HCT116 (cell line): ENCODE measurements around the gene PYGB.

ENCODE experiments used
- CEBPB ChIP-seq: IDR thresholded peaks from 2 replicates; pipeline ENCODE4 v1.6.1; 2012; ENCODE audit warnings: low read depth
- CTCF ChIP-seq, 3 experiments: fragments of 200-600 bp in 1 of 3; sonication (generic) in 1 of 3; IDR thresholded peaks in 2 of 3; conservative IDR thresholded peaks in 1 of 3; 2 replicates each; pipeline ENCODE4 v1.5.1; 2012 to 2017; ENCODE audit warnings: low read depth in 2 of 3, low read length in 2 of 3, antibody characterized with exemption in 1 of 3, borderline replicate concordance in 1 of 3, control low read depth in 1 of 3, mild to moderate bottlenecking in 1 of 3, mixed read lengths in 1 of 3, mixed run types in 1 of 3, moderate library complexity in 1 of 3; ENCODE audit not compliant: insufficient read depth in 1 of 3
- EZH2 ChIP-seq: fragments of 200-600 bp; sonication (generic); IDR thresholded peaks from 2 replicates; pipeline ENCODE4 v1.6.1; 2017; ENCODE audit warnings: antibody characterized with exemption, mixed run types
- MAX ChIP-seq: IDR thresholded peaks from 2 replicates; pipeline ENCODE4 v1.6.1; 2012
- ZNF274 ChIP-seq: fragments of 200-500 bp; sonication (Bioruptor generic); IDR thresholded peaks from 2 replicates; pipeline ENCODE4 v1.6.1; 2014; ENCODE audit warnings: mild to moderate bottlenecking, low read depth, low read length, inconsistent platforms

GRCh38 chr20:25226433-25227316, 21.2 kb upstream of the PYGB start:
- TF ChIP-seq ZNF274: no peak
- no peak for TF ChIP-seq MAX
- no peak for TF ChIP-seq EZH2
- TF ChIP-seq CEBPB: no peak
- no peak for TF ChIP-seq CTCF (IDR thresholded peaks at IDR 0.05 in 2 of 3, conservative IDR thresholded peaks at IDR 0.05 in 1 of 3; ENCODE audit: borderline replicate concordance in 1 of 3, insufficient read depth in 1 of 3, low read depth in 2 of 3, low read length in 2 of 3)
